TTC549 (cell line): ENCODE results near the gene CNKSR1.

Experiments used
- FAIRE-seq: peaks from 2 replicates; lab custom pipeline; 2012; peaks lifted over from hg19 to GRCh38; lab: Jason Lieb, UNC

CNKSR1 gene, protein sequence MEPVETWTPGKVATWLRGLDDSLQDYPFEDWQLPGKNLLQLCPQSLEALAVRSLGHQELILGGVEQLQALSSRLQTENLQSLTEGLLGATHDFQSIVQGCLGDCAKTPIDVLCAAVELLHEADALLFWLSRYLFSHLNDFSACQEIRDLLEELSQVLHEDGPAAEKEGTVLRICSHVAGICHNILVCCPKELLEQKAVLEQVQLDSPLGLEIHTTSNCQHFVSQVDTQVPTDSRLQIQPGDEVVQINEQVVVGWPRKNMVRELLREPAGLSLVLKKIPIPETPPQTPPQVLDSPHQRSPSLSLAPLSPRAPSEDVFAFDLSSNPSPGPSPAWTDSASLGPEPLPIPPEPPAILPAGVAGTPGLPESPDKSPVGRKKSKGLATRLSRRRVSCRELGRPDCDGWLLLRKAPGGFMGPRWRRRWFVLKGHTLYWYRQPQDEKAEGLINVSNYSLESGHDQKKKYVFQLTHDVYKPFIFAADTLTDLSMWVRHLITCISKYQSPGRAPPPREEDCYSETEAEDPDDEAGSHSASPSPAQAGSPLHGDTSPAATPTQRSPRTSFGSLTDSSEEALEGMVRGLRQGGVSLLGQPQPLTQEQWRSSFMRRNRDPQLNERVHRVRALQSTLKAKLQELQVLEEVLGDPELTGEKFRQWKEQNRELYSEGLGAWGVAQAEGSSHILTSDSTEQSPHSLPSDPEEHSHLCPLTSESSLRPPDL

GRCh38 chr1:26177182-26177684 lies at the start of gene CNKSR1:
Gene CNKSR1 (plus strand): TSS chr1:26177491. CDS start chr1:26177548, 57 bp downstream.
- no peak for FAIRE-seq

DNA sequence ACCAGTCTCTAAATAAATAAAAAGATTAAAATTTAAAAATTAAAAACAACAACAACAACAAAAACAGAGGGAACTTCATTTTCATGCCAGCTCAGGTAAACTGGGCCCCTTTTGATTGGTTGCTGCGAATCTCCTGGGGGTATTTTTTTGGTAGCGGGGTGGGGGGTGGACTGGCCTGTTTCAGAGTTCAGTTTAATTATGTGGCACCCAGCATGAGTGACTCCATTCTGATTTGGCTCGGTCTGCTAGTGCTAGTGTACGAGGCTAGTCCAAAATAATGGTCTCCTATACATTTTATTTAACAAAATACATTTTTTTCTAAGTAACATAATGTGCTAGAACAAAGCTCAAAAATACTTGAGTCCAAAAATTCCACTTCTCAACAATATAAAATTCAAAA lies 47.5 kb upstream of the CNKSR1 start:
- no peak for FAIRE-seq

- FAIRE-seq, result no peak
Measured at GRCh38 chr1:26130695-26131094, 46.6 kb upstream of the CNKSR1 start.

- no peak for FAIRE-seq
Measured at GRCh38 chr1:26132128-26132833, 45.0 kb upstream of the CNKSR1 start.

- FAIRE-seq, result no peak
Measured at GRCh38 chr1:26132834-26133167, 44.5 kb upstream of the CNKSR1 start.

GRCh38 chr1:26134466-26134865 lies 42.8 kb upstream of the CNKSR1 start:
- FAIRE-seq, result no peak

DNA sequence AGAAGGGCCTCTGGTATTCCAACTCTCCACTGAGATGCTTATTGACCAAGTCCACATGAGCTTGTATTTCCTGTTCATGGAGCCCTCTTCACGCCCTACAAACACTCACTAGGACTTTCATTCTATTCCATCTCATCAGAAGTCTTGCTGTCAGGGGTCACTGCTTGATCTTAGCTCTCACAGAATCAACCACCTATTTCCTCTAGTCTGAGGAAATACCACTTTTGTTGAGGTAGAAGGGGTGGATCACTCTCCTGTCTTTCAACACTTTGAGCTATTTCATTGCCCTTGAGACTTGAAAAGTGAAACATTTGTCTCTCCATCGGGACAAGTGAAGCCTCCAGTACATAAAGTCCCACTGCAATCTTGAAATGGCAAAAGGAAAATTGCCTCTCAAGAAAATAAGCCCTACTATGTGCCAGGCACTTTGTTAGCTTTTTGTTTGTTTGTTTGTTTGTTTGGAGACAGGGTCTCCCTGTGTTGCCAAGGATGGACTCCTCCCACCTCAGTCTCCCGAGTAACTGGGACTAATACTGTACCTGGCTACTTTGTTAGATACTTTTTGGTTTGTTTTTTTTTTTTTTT lies 38.2 kb upstream of the CNKSR1 start:
- no peak for FAIRE-seq

GRCh38 chr1:26142159-26142558 lies 35.1 kb upstream of the CNKSR1 start:
- no peak for FAIRE-seq

GRCh38 chr1:26145041-26145959 lies 32.0 kb upstream of the CNKSR1 start:
- peak; percentile 36 for FAIRE-seq

GRCh38 chr1:26145960-26146294 lies 31.4 kb upstream of the CNKSR1 start:
- no peak for FAIRE-seq

DNA sequence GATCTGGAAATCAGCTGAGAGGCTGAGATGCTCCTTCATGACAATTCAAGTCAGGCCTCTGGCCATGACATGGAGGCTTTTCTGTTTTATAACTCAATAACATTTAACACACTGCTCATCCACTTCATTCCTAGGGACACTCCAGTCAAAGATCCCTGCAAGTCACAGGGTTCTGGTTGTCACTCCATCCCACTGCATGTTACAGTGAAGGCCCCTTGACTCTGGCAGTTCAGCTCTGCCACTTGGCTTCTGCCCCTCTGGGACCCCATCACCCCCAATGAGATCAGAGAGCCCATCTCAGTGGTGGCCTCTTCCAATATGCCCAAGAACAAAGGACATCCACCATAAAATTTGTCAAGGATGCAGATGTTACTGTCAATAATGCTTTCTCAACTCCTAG lies 28.4 kb upstream of the CNKSR1 start:
- FAIRE-seq, result no peak

- no peak for FAIRE-seq
Measured at GRCh38 chr1:26153966-26154532, 23.2 kb upstream of the CNKSR1 start.

DNA sequence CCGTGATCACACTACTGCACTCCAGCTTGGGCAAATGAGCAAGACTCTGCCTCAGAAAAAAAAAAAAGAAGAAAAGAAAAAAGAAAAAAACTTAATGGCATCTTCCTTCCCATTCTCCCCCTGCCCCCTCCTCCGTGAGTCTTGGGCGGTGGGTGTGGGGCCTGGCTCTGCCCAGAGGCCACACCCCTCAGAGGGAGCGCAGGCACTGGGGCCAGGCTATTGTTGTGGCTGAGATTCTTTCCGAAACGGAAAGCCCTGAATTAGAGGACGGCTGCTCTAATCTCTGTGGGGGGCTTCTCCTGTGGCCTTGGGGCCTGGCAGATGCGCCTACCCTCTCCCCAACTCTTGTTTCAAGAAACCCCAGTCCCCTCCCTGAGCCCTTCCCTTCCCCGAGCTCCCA lies 22.5 kb upstream of the CNKSR1 start:
- no peak for FAIRE-seq

GRCh38 chr1:26155370-26156284 lies 21.7 kb upstream of the CNKSR1 start:
- no peak for FAIRE-seq

DNA sequence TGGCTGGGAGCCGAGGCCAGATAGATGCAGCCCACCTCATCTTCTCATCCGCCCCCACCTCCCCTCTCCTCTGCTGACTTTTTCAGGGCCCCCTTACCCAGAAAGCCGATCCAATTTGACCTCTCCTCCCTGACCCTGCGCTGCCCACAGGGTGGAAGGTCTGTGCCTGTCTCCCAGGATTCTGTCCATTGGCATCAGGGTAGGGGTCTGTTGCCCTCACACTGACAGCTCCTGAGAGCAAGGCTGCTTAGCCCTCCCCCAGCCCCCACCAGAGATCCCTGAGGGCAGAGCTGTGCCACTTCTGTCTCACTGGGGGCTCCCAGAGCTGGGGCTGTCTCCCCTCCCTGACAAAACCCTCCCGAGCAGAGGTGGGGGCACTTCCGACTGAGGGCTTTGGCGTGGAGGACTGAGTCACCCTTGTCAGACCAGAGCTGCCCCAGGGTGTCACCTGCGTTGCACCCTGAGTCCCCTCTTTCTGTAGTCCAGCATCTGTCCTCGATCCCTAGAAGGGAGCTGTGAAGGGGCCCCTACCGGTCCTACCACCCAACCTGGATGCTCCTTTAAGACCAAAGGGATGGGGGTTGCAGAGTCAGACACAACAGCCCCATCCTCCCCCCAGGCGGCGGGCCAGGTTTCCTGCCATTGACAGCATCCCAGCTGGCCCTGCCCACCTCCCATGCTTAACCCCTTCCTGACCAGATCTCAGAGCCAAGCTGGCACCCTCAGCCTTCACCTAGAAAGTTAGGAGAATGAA lies 20.8 kb upstream of the CNKSR1 start:
- no peak for FAIRE-seq

DNA sequence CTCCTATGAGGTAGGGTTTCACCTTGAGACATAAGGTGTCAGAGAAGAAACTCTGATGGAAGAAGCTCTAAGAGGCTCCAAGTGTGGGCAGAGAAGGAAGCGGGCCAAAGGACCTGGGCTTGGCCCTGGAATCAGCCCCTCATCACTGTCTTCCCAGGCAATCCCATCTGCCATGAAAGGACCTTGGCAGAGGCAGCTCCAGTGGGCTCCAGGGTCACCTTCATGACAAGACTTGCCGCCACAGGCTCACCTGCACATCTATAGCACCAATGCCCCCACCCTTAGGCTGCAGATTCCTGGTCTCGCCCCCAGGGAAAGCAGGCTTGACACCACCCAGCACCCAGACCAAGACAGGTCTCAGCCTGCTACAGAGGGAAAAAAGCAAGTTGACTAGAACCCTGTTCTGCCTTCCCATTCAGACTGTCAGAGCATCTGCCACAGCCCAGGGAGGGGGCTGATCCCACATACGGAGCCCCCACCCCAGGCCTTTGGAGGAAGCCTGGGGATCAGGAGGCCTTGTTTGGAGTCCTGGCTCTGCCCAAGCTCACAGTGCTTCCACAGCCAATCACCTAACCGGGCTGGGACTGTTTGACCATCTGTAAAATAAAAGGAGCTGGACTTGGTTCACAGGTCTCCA lies 18.9 kb upstream of the CNKSR1 start:
- no peak for FAIRE-seq

DNA sequence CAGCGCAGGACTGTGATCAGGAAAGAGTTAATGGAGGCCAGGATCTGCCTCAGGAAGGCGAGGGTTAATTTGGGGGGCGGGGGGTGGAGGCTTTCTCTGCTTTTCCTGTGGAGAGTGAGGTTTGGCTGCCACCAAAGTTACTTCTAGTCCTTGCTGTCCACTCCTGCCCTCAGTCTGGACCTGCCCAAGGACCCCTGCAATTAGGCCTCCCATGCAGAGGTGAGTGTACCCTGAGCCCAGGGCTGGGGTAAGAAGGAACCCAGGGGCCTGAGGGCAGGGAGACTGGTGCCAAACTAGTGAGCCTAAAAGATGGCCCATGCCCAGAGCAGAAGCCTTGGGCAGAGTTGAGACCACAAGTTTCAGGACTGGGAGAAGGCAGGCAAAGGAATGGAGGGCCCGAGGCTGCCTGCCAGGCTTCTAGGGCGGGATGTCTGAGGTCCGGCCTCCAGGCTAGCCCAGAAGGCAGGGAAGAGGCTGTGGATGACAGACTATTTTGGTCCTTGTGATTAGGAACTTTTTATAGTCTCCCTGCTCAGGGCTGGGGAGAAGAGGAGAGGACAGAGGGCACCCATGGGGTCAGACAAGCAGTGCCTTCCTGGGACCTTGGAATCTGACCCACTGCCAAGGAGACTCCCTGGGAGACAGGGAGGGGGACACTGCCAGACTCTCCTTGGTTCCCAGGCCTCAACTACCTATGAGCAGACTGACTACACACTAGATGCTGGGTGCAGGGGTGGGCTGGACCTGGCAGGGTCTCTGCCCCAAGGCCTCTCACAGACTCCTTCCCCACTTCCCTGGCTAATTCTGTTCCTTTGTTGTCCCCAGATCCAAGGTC lies 18.2 kb upstream of the CNKSR1 start, which contains the start of gene FAM110D:
TSS of gene FAM110D (plus strand) at position 172 of the 835 bp plus-strand sequence. CDS start 2,213 bp downstream, outside the sequence.
- FAIRE-seq, result no peak

DNA sequence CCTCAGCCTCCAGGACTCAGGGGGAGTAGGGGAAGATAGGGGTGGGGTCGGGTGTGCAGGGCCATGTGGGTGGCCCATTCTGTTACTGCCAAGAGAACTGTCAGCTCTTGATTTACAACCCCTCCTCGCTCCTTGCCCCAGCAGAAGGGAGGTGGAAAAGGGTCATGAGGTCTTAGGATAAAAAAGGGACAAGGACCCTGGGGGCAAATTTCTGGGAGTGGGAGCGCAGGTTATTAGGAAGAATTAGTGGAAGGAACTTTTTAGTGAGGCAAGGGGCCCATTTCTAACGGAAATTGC lies 17.6 kb upstream of the CNKSR1 start:
- FAIRE-seq, result no peak
